Peyer's patch (tissue), 4 donors: ENCODE results near the gene GALNT17. TPM values are rescaled to one million over a fixed set of nuclear protein-coding genes. Genes with fewer than 3 reads are reported as not detected.
A peak's percentile ranks its signal among the peaks of the same experiment; 100 is the strongest.

ENCODE experiments used
- DNase-seq, 3 donors: peaks; one replicate each; pipeline ENCODE4 v3.0.0-alpha.2; 2017 to 2019
- H3K27ac ChIP-seq, 4 donors: fragments of 200-600 bp; sonication (generic); one replicate each; pipeline ENCODE4 v1.5.1; 2016 to 2019
- H3K27me3 ChIP-seq, 2 donors: fragments of 200-600 bp; sonication (generic); one replicate each; pipeline ENCODE4 v1.5.1; 2019
- H3K36me3 ChIP-seq, 3 donors: fragments of 200-600 bp; sonication (generic); one replicate each; pipeline ENCODE4 v1.5.1; 2016 to 2019
- H3K4me1 ChIP-seq, 4 donors: fragments of 200-600 bp; sonication (generic); one replicate each; pipeline ENCODE4 v1.5.1; 2016 to 2019
- H3K4me3 ChIP-seq, 4 donors: fragments of 200-600 bp; sonication (generic); 1 replicate in 3 of 4; 2 replicates in 1 of 4; pipeline ENCODE4 v1.5.1; 2016 to 2019; ENCODE audit warnings: mild to moderate bottlenecking in 1 of 4
- H3K9me3 ChIP-seq, 4 donors: fragments of 200-600 bp; sonication (generic); one replicate each; pipeline ENCODE4 v1.5.1; 2016 to 2019; ENCODE audit warnings: mild to moderate bottlenecking in 1 of 4
- POLR2A ChIP-seq, 2 donors: fragments of 450-650 bp; IDR thresholded peaks; one replicate each; pipeline ENCODE4 v1.5.1; 2017; ENCODE audit warnings: antibody characterized with exemption in 2 of 2, mild to moderate bottlenecking in 2 of 2, moderate library complexity in 2 of 2
- total RNA-seq, 4 donors: library from RNA; depleted of rRNA; stranded (reverse); fragments of >200 nt; gene quantifications; one replicate each; pipeline ENCODE4 v1.1.0, GENCODE V29; 2016
- TF ChIP-seq, protein P1 (sequence below), 6 experiments: fragments of 450-650 bp in 4 of 6; fragments of 200-600 bp in 2 of 6; sonication (generic) in 1 of 6; IDR thresholded peaks; one replicate each; pipeline ENCODE4 v1.5.1; 2017 to 2019; ENCODE audit warnings: antibody characterized with exemption in 6 of 6, mild to moderate bottlenecking in 3 of 6, moderate library complexity in 1 of 6

The GALNT17 gene
- 10 to 100 TPM in 1 of 4 donors, 1 to 10 TPM in 2, under 1 TPM in 1; 0.88 to 17.3 (median 2.3) TPM for total RNA-seq

DNA sequence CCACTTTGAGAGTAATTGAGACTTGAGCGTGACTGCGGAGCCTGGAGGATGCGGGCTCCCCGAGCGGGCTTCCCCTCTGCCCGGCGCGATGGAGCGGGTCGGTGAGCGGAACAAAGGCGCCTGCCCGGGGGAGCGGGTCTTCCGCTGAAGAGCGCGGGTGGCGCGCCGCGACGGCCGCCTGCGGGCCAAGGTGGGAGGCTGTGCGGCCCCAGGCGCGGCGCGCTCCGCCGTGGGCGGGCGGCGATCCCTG, at the start of gene GALNT17:
Gene GALNT17 (plus strand): TSS at position 18 of the 250 bp plus-strand sequence.
- DNase-seq = no peak
- no peaks in the 10 kb centered on the region for H3K36me3 ChIP-seq
- H3K4me3 ChIP-seq = peak within 1 kb of the TSS; percentile 15 to 55 (median 35)
- TF ChIP-seq POLR2A (IDR thresholded peaks at IDR 0.05) = no peak
- TF ChIP-seq, protein P1, sequence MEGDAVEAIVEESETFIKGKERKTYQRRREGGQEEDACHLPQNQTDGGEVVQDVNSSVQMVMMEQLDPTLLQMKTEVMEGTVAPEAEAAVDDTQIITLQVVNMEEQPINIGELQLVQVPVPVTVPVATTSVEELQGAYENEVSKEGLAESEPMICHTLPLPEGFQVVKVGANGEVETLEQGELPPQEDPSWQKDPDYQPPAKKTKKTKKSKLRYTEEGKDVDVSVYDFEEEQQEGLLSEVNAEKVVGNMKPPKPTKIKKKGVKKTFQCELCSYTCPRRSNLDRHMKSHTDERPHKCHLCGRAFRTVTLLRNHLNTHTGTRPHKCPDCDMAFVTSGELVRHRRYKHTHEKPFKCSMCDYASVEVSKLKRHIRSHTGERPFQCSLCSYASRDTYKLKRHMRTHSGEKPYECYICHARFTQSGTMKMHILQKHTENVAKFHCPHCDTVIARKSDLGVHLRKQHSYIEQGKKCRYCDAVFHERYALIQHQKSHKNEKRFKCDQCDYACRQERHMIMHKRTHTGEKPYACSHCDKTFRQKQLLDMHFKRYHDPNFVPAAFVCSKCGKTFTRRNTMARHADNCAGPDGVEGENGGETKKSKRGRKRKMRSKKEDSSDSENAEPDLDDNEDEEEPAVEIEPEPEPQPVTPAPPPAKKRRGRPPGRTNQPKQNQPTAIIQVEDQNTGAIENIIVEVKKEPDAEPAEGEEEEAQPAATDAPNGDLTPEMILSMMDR (IDR thresholded peaks at IDR 0.05) = no peak
- no peaks in the 10 kb centered on the region for H3K4me1 ChIP-seq
- peak within 1 kb of the TSS in 1 of 4 donors; percentile 42 for H3K27ac ChIP-seq
- no peaks in the 10 kb centered on the region for H3K9me3 ChIP-seq
- H3K27me3 ChIP-seq = no peaks in the 10 kb centered on the region

DNA sequence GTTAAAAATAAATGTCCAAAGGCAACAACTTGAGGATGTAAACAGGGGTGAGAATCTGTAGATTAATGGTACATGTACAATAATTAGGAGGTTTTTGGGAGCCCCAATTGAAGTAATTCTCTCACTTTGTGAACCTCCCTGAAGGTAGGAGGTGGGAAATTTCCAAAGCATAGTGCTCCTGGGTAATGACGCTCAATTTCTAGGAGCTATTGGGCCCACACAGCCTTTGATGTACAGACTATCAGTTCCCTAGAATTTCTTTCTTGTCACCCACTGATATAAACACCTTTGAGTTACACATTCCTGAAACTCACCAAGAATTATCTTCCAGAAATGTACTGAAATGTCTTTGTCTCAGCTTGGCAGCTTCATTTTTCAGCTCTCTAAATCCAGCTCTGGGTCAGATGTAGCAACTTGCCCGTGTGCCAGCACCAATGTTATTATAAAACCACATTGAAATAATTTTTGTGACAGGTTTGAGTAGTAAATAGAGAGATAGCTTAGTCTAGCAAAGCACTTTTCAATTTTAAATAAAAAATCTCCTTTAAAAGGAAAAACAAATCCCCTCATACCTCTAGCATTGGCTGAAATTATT, 36.6 kb upstream of the GALNT17 start:
- H3K9me3 ChIP-seq = no peaks in the 10 kb centered on the region
- H3K4me3 ChIP-seq = no peak overlapping the region
- H3K27ac ChIP-seq = no peak overlapping the region
- no peaks in the 10 kb centered on the region for H3K36me3 ChIP-seq
- DNase-seq = no peak
- no peaks in the 10 kb centered on the region for H3K27me3 ChIP-seq
- H3K4me1 ChIP-seq = no peaks in the 10 kb centered on the region
- TF ChIP-seq, protein P1 (IDR thresholded peaks at IDR 0.05) = no peak
- no peak for TF ChIP-seq POLR2A (IDR thresholded peaks at IDR 0.05)

DNA sequence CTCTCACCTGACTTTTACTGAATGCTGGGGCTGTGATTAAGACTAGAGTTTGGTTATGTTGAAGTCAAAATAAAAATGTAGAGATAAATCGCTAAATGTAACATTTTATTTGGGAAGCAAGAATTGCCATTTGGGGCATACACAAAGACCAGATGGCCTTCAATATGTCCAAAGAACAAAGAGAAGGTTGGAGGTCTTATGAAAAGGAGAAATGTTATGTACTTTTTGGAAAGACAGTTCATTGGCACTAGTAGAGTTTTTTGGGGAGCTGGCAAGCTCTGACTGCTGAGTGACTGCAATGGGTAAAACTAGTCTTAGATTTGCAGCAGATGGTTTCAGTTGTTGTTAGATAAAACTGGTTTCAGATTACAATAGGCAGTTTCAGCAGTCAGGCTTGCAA, 35.6 kb upstream of the GALNT17 start:
- H3K27me3 ChIP-seq = no peaks in the 10 kb centered on the region
- no peaks in the 10 kb centered on the region for H3K36me3 ChIP-seq
- H3K27ac ChIP-seq = no peak overlapping the region
- no peak for TF ChIP-seq POLR2A (IDR thresholded peaks at IDR 0.05)
- TF ChIP-seq, protein P1 (IDR thresholded peaks at IDR 0.05) = no peak
- no peak for DNase-seq
- H3K9me3 ChIP-seq = peaks cover 0 to 1% (median 0%) of the 10 kb centered on the region in 4 donors
- no peak overlapping the region for H3K4me3 ChIP-seq
- H3K4me1 ChIP-seq = no peaks in the 10 kb centered on the region

DNA sequence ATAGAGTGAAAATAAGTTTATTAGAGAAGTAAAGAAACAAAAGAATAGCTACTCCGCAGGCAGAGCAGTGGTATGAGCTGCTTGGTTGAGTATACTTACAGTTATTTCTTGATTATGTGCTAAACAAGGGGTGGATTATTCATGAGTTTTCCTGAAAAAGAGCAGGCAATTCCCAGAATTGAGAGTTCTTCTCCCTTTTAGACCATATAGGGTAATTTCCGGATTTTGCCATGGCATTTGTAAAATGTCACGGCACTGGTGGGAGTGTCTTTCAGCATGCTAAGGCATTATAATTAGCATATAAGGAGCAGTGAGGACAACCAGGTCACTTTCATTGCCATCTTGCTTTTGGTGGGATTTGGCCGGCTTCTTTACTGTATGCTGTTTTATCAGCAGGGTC, 25.7 kb upstream of the GALNT17 start:
- no peaks in the 10 kb centered on the region for H3K4me1 ChIP-seq
- H3K27me3 ChIP-seq = no peaks in the 10 kb centered on the region
- H3K9me3 ChIP-seq = peaks cover 0 to 6% (median 0%) of the 10 kb centered on the region in 4 donors
- H3K27ac ChIP-seq = no peak overlapping the region
- TF ChIP-seq, protein P1 (IDR thresholded peaks at IDR 0.05) = no peak
- TF ChIP-seq POLR2A (IDR thresholded peaks at IDR 0.05) = no peak
- no peak overlapping the region for H3K4me3 ChIP-seq
- H3K36me3 ChIP-seq = no peaks in the 10 kb centered on the region
- DNase-seq = no peak

DNA sequence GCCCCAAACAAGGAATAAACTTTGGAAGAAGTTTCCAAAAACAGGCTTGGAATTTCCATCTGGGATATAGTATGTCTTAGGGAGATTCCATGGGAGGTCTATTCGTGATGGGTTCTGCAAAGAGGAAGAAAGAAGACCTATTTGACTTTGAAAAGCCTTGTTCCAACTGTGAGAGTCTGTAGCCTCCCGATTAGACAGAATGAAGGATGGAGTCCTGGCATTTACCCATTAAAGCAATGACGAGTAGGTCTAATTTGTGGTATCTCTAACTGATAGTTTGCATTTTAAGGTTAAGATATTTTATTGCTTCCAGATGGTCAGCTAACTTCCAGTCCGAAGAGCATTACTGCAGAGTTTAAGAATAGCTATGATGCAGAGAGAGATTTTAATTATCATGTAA, 19.5 kb upstream of the GALNT17 start:
- H3K27me3 ChIP-seq = no peaks in the 10 kb centered on the region
- H3K36me3 ChIP-seq = no peaks in the 10 kb centered on the region
- peaks cover 0 to 4% (median 0%) of the 10 kb centered on the region in 4 donors for H3K9me3 ChIP-seq
- H3K27ac ChIP-seq = no peak overlapping the region
- no peak overlapping the region for H3K4me3 ChIP-seq
- H3K4me1 ChIP-seq = no peaks in the 10 kb centered on the region
- TF ChIP-seq, protein P1 (IDR thresholded peaks at IDR 0.05) = no peak
- no peak for TF ChIP-seq POLR2A (IDR thresholded peaks at IDR 0.05)
- no peak for DNase-seq

DNA sequence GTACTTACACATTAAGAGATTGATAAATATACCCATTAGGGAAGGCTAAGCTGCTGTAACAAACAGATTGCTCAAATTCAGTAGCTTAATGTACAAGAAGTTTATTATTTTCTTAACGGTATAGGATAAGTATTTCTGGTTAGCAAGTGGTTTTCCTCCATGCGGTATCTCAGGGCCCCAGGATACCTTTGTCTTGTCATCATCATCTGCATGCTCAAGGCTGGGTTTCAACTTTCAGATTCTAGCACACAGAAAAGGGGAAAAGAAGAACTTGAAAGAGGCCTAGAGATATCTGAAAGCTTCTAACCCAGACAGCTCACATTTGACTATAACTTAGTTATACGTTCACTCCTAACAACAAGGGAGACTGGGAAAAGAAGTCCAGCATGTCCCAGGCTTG, 11.8 kb upstream of the GALNT17 start:
- TF ChIP-seq, protein P1 (IDR thresholded peaks at IDR 0.05) = no peak
- no peak for TF ChIP-seq POLR2A (IDR thresholded peaks at IDR 0.05)
- H3K27me3 ChIP-seq = no peaks in the 10 kb centered on the region
- no peaks in the 10 kb centered on the region for H3K9me3 ChIP-seq
- no peaks in the 10 kb centered on the region for H3K36me3 ChIP-seq
- no peak for DNase-seq
- H3K4me3 ChIP-seq = no peak overlapping the region
- H3K4me1 ChIP-seq = no peaks in the 10 kb centered on the region
- no peak overlapping the region for H3K27ac ChIP-seq
